ENCODE measurements around the gene PPFIA3.

- TF ChIP-seq CTCF (IDR thresholded peaks at IDR 0.05; ENCODE audit: insufficient read depth, low read length, poor library complexity, severe bottlenecking) = no peak
- TF ChIP-seq EZH2phosphoT487 (conservative IDR thresholded peaks at IDR 0.05; ENCODE audit: low read length) = no peak
Measured at GRCh38 chr19:49173198-49173597, 53.9 kb downstream of the PPFIA3 start.

All from SU-DHL-6 (cell line).